Activated CD8-positive, alpha-beta memory T cell treated with anti-CD3 and anti-CD28 coated beads for 48 hours (primary cell): ENCODE results near the gene CFAP99.
"Not testable (repeated sequence)": the region's sequence is repeated elsewhere in the genome, so short reads cannot be mapped to it uniquely, and the experiment has no call there.

Source experiments
- DNase-seq, 3 experiments: peaks; one replicate each; pipeline ENCODE4 v3.0.0-alpha.2; 2020; ENCODE audit warnings: low read depth in 2 of 3, low spot score in 2 of 3

The CFAP99 gene

DNA sequence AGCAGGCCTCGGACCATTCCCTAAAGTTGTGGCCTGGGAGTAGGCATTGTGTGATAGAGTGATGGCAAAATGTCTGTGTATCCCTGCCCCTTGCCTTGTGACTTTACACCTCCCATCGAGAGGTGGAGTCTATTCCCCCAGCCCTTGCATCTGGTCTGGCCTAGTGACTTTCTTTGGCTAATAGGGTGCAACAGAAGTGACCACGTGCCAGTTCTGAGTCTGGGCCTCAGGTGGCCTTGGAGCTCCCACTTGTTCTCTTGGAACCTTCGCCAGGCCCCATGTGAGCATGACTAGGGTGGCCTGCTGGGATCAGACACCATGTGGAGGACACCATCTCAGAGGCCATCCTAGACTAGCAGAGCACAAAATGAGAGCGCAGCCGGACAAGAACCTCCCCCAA lies 46.3 kb downstream of the CFAP99 start:
- DNase-seq = no peak

DNA sequence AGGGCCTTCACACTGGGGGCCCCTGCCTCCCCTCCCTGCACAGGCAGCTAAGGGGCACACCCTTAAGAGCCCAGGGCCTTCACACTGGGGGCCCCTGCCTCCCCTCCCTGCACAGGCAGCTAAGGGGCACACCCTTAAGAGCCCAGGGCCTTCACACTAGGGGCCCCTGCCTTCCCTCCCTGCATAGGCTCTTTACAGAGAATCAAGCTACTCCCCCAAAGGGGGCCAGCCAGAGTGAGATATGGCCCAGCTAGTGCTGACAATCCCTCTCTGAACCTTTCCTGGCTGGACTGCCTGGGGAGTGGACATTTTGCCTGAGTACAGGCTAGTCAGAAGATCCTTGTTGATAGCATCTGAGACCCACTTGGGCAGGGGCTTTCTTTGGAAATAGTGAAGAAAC lies 46.8 kb downstream of the CFAP99 start:
- not testable (repeated sequence) for DNase-seq

DNA sequence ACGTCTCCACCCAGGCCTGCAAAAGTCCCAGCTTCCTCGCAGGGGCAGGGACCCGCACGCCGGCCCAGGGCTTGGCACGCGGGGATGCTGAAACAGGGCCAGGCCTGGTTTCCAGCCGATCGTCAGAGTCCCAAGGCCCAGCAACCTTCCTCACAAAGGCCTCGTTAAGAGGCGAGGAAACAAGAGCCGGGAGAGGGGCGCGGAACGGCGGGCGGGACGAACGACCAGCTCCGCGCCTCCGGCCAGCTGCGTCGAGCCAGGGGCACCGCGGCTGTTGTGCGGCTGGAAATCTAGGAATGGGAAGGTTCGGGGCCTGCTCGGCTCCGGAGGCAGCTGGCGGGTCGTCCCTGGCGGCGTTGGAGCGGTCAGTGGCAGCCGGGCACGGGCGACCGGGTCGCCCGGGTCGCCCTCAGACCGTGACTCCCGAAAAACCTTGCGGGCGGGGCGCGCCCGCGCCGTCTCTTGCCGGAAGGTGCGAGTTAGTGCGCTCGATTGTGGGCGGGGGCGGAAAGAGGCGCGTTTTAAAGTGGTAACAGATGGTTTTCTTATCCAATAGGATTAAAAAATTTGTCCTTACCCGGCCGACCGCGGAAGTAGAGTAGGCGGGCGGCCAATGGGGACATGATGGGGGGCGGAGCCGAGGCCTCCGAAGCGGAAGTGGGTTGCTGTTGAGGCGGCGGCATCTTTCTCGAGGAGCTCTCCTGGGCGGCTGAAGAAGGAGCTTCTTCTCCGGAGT lies 49.9 kb downstream of the CFAP99 start, which contains the start of gene RNF4:
TSS of gene RNF4 (plus strand) at position 651 of the 736 bp plus-strand sequence. CDS start 21,388 bp downstream, outside the sequence.
- DNase-seq = peak; percentile 78 to 87 (median 86)

DNA sequence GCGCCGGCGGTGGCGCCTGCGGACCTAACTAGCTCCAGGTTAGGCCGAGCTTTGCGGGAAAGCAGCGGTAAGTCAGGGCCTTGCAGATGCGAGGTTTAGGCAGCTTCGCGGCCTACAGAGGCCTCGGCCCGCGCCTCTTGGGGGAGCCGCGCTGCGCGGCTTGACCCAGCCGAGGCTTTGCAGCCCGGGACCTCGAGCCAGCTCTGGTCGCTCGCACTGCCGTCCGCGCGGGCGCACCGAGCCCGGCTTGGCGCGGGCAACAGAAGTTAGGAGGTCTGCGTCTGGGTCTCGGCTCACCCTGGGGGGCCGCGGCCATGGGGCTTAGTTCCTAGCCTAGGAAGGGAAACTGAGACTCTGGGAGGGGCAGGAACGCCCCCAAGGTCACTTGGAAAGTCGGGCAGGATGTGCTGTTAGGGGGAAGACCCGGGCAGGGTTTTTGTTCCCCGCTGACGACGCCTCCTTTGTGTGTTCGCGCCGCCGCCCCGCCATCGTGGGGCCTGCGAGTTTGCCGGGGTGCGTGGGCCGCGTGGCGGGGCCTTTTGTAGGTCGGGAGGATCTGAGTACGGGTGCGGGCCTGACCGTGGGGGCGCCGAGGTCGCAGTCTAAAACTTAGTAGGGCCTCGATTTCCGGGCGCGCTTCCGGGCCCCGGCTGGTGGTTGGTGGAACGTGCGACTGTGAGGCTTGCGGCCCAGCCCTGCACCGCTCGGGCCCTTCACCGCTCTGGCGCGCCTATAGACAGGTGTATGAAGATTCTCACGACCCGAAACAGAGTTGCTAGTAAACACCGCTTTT lies 50.6 kb downstream of the CFAP99 start:
- DNase-seq = peak; percentile 45 to 61 (median 52)

DNA sequence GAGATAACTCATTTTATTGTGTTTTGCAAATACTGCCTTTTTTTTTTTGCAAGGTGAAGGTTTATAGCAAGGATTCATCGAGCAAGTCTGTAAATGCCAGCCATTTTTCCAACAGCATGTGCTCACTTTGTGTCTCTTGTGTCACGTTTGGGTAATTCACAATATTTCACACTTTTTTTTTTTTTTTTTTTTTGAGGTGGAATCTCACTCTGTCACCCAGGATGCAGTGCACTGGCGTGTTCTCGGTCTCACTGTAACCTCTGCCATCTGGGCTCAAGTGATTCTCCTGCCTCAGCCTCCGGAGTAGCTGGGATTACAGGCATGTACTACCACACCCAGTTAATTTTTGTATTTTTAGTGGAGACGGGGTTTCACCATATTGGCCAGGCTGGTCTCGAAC lies 52.0 kb downstream of the CFAP99 start:
- no peak for DNase-seq

DNA sequence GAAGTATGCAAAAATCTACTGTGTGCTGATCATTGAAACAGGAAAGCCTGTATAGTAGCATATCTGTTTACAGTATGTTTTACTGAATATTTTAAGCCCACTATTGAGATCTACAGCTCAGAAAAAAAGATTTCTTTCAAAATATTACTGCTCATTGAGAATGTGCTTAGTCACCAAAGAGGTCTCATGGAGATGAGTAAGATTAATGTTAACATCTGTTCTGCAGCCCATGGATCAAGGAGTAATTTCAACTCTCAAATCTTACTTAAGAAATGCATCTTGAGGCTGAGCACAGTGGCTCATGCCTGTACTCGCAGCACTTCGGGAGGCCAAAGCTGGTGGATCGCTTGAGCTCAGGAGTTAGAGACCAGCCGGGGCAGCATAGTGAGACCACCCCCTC lies 53.4 kb downstream of the CFAP99 start:
- DNase-seq = no peak

DNA sequence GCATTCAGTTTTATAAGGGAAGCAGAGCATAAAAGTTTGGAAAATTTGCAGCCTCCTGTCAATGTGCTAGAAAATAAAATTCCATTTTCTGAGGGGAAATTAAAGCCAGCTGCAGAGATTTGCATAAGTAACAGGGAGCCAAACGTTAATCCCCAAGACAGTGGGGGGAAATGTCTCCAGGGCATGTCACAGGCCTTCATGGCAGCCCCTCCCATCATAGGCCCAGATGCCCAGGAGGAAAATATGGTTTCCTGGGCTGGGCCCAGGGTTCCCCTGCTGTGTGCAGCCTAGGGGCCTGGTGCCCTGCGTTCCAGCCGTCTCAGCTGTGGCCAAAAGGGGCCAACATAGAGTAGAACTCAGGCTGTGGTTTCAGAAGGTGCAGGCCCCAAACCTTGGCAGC lies 59.5 kb downstream of the CFAP99 start:
- DNase-seq = no peak

DNA sequence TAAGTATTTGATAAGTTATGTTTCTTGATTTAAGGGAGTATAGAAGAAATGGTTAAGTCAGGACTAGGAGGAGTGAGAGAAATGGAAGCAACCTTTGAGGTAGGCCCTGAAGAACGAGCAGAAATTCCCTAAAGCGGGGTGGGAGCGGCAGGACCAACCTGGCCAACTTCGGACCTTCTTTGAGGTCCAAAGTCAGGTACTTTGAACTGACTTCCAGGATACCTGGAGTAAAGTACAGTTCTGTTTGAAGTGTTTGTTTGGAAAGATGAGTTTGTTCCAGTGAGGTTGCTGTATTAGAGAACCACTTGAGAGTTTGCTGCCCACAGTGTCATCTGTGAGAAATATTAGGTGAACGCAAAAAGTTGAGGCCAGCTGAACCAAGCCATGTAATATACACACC lies 61.9 kb downstream of the CFAP99 start:
- no peak for DNase-seq

DNA sequence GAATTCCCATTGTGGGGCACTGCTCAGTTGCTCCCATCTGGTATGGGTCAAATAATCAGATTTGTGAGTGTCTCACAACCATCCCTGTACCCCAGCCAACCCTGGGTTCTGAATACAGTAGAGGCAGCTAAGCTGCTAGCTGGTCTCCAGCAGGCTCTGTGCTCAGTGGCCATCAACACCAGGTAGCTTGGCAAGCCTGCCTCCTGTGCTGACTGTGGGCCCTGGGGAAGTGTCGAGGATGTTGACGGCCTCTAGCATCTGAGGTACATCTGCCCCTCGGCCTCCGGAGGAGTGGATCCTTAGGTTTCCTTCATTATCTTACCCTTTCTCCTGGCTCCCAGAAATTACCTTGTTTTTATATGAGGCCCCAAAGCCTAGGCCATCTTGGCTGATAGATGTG lies 63.4 kb downstream of the CFAP99 start:
- no peak for DNase-seq

DNA sequence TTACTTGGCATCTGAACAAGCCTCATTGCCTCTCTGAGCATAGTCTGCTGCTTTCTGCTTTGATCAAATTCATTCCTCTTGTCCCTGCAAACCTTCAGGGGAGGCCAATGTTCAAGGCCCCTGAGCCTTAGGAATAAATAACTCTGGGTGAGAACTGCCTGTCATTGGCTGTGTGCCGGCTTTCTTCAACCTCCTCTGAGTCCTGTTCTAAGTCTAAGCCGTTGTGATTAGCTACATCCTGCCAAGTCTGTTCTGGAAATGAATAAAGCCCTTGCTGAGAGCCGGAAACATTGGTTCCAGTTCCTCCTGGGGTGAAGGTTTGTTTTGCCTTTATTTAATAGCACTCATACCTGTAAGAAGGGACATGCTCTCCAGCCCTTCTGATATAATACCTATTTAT lies 63.9 kb downstream of the CFAP99 start:
- DNase-seq = no peak

DNA sequence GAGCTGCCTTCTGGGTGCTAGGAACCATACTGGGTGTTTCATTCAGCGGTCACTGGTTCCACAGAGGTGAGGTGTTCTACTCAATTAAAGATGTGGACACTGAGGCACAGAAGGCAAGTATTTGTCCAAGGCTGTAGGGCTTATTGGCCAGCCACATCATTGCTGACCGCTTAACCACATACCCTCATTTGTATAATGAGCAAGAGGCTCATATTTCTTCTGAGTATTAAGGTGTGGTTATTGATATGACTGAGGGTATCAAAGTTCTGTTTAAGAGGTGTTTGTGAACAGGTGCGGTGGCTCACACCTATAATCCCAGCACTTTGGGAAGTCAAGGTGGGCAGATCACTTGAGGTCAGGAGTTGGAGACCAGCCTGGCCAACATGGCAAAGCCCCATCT lies 64.5 kb downstream of the CFAP99 start:
- no peak for DNase-seq

DNA sequence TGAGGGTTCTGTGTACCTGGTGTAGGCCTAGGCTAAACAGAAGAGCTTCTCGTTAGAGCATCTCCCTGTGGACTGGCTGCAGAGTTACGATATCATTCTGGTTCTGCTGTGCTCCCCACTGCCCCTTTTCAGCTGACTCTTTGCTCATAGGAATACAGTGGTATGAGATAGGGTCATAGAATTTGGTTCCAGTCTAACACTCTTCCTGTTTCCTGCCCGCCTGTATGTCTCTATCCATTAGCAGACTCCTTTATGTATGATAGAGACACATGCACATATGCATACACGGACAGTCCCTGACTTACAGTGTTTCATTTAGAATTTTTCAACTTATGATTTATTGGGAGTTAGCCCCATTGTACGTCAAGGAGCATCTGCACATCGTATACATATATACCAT lies 65.4 kb downstream of the CFAP99 start:
- DNase-seq = no peak

DNA sequence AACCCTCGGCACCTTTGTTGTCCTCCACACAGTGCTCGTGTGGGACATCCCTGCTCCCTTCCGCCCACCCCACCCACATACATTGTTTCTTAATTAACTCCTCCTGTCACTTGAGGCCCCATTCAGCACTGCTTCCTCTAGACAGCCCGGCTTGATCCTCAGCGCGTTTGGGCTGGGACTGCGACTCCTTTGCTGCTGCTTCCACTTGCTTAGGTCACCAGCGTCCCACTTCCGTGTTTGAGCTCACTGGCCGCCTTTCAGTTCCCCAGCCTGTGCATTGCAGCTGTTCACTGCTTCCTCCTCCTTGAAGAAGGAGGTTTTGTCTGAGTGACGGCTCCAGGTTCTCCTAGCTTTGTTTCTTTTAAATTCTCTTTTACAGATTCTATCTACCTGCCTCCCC lies 66.2 kb downstream of the CFAP99 start:
- DNase-seq = peak in 1 of 3 experiments; percentile 20

DNA sequence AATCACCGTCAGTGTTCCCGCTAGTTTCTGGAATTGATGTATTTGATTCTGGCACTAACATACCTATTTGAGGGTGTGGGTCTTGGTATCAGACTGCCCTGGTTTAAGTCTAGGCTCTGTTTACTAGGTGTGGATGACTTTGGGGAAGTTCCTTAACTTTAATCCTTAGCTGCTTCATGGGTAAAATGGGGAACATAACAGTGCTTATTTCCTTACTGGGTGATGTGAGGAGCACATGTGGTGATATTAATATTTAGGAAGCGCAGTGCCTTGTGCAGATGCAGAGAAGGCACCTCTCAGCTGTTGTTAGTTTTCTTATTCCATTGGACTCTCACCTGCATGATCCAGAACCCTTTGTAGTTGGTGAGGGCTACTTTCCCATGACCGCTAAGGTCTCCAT lies 67.2 kb downstream of the CFAP99 start:
- DNase-seq = no peak

DNA sequence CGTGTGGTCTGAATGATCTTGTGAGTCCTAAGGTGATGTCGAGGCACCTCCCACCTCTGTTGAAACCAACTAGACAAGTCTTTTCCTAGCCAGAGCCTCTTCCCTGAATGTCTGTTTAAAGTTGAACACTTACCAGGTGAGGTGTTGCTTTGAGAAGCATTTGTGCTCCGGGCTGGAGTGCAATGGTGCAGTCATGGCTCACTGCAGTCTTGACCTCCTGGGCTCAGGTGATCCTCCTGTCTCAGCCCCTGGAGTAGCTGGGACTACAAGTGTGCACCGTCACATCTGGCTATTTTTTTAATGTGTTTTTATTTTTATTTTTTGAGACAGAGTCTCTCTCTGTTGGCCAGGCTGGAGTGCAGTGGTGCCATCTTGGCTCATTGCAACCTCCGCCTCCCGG lies 68.2 kb downstream of the CFAP99 start:
- DNase-seq = no peak

DNA sequence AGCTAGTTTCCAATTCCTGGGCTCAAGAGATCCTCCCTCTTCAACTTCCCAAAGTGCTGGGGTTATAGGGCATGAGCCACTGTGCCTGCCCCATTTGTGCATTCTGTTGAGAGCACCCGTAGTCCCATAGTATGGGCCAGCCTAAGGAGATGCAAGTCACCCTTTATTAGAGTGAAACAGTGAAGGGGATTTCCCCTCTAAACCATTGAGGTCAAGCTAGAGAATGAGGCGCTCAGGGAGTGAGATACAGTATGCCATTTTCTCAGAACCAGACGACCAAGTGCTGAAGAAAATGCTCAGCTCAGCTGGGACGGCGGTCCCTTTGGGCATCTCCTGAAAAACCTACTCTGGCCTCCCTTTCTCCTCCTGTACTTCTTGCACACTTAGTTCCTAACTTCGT lies 68.9 kb downstream of the CFAP99 start:
- no peak for DNase-seq

DNA sequence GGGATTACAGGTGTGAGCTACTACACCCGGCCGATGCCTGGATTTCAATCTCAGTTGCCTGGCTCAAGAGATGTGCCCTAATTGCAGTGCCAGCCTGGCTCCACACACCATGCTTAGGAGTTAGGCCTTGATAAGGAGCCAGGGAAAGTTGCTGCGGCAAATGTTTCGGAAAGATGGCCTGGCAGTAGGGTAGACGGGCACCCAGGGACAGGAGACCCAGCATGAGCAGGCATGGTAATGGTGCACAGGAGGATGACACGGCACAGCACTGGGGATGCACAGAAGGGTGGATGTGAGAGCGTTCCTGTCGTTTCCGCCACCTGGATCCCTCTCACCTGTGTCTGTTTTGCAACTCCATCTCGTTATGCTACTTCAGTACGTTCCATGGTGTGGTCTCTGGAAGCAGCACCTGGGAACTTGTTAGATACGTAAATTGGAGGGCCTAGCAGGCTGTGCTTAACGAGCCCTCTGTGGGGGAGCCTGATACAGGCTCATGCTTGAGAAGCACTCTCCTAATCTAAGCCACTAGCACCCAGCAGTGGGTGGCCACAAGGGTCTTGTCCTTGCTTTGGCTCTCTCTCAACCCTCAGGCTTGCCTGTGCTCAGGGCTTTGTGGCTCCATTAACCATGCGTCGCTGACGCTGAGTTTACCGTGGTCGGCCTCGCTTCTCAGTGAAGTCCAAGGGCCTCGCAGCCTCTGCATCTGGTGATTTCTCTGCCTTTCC lies 70.5 kb downstream of the CFAP99 start:
- DNase-seq = no peak

DNA sequence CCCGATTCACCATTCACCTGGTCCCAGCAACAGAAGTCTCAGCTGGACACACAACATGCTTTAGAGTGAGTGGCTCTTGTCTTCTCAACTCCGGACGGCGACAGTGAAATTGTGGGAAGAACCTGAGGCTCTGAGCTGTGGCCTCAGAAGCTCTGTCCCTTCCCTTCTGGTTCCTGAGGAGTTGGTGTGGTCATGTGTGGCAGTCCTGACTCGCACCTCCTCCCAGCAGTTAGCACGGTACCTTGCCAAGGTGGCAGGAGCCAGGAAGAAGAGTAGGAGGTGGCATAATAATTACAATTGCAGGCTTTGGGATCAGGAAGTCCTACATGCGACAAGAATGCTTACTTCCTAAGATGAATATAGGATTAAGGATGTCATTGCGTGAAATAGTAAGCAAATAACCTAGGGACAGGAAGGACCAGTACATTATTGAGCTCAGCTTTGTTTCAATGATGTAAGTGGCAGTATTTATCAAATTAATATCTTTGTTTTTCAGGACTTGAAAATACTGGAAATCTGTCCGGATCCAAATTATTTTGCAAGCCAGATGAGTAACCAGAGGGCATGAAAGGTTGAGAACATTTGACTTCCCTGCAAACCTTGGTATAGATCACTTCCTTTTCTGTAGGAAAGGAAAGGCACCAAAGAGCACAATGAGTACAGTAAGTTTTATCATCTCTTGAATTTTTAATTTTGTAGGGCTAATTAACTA lies 71.2 kb downstream of the CFAP99 start:
- DNase-seq = no peak

DNA sequence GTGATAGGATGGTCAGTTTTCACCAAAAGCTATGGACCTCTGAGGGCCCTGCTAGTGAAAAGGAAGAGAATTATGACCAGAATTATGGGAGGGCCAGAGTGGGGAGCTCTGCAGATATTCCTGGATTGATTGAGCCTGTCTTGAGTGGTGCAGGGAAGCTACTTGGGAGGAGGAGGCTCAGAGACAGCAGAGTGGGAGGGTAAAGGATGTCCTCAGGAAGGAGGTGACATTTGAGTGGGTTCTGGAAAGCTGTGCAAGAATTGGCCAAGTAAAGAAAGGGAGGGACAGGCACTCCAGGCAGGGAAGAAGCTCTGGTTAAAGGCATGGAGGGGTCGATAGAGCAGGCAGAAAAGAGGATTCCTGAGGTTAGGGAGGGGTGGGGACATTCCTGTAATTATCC lies 74.2 kb downstream of the CFAP99 start:
- no peak for DNase-seq

DNA sequence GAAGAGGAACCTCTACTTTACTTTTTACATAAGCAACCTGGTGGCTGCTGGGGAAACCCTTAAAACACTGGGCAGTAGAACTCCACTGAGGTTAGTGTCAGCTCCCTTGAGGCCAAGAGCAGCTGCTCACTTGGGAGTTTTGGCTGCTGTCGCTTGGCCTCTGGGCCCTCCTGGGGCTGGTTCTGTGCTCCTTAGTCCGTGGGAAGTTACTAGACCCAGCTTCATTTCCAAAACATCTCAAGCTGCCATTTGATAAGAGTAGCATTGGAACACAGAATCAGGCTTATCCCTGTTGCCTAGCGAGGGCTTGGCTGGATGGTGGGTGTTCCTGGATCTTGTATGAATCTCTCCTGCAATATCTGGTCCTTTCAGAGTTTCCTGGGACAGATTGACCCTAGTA lies 76.2 kb downstream of the CFAP99 start:
- DNase-seq = no peak

DNA sequence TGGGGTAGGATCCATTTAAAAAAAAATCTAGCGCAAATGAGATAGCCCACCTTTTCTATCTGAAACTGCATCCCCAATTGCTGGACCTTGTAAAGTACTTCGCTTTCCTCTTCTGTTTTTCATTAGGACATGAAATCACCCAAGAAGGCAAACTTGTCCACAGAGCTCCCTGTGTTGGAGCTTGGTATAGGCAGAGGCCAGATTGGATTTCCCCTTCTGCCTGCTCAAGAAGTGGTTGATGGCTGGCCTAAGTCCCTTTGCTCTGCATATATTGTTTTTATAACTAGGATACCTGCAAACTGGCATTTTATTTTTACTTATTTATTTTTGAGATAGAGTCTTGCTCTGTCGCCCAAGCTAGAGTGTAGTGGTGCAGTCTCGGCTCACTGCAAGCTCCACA lies 78.6 kb downstream of the CFAP99 start:
- DNase-seq = no peak
